Activated T-cell treated with anti-CD3 and anti-CD28 coated beads, Interleukin-2, amount 50 U/mL, for 4 hours (primary cell): ENCODE results near the gene PIP4K2C. TPM values are rescaled to one million over a fixed set of nuclear protein-coding genes. Genes with fewer than 3 reads are reported as not detected.

Source experiments
- ATAC-seq, 2 donors: fragments of 200-7000 bp; cut with Tn5 transposase; one replicate each; pipeline ENCODE4 v1.10.0; 2021
- DNase-seq: peaks from one replicate; pipeline ENCODE4 v3.0.0-alpha.2; 2020
- H3K27me3 Mint-ChIP-seq: one replicate; pipeline ENCODE4 v1.8.0; 2021; ENCODE audit warnings: low read depth, mixed read lengths
- H3K36me3 Mint-ChIP-seq: one replicate; pipeline ENCODE4 v1.8.0; 2022; ENCODE audit warnings: mixed read lengths; ENCODE audit not compliant: insufficient read depth
- H3K4me1 Mint-ChIP-seq: one replicate; pipeline ENCODE4 v1.8.0; 2021; ENCODE audit warnings: low read depth, mixed read lengths
- H3K4me3 Mint-ChIP-seq: one replicate; pipeline ENCODE4 v1.8.0; 2021; ENCODE audit warnings: mild to moderate bottlenecking, moderate library complexity, mixed read lengths
- H3K9me3 Mint-ChIP-seq: one replicate; pipeline ENCODE4 v1.8.0; 2021; ENCODE audit warnings: mixed read lengths
- total RNA-seq, 3 donors: library from RNA; stranded (reverse); gene quantifications; one replicate each; pipeline ENCODE4 v1.2.1, GENCODE V29; 2021

Gene PIP4K2C
- total RNA-seq, 3 donors from 2014 or later = 28.6 to 32.0 (median 29.1) TPM

GRCh38 chr12:57604992-57605810 is 14.2 kb downstream of the PIP4K2C start:
- Mint-ChIP-seq H3K4me1 (peaks cover 25% of the 10 kb centered on the region), H3K4me3 (peak overlapping the region; percentile 79), H3K27me3 (no peaks in the 10 kb centered on the region), H3K9me3 (no peaks in the 10 kb centered on the region), H3K36me3 (peaks cover 17% of the 10 kb centered on the region)
- ATAC-seq = peak; percentile 51 to 55
- DNase-seq = no peak

GRCh38 chr12:57605811-57606311 is 14.9 kb downstream of the PIP4K2C start:
- H3K27me3 Mint-ChIP-seq = peaks cover 2% of the 10 kb centered on the region
- H3K9me3 Mint-ChIP-seq = no peaks in the 10 kb centered on the region
- DNase-seq (no peak), ATAC-seq (no peak)
- peaks cover 29% of the 10 kb centered on the region for H3K4me1 Mint-ChIP-seq
- peaks cover 14% of the 10 kb centered on the region for H3K36me3 Mint-ChIP-seq
- H3K4me3 Mint-ChIP-seq = peak overlapping the region; percentile 79

- ATAC-seq (no peak), DNase-seq (no peak)
- peaks cover 29% of the 10 kb centered on the region for H3K4me1 Mint-ChIP-seq
- peaks cover 2% of the 10 kb centered on the region for H3K27me3 Mint-ChIP-seq
- H3K36me3 Mint-ChIP-seq = peaks cover 11% of the 10 kb centered on the region
- no peaks in the 10 kb centered on the region for H3K9me3 Mint-ChIP-seq
- H3K4me3 Mint-ChIP-seq = peak overlapping the region; percentile 12
Observed at GRCh38 chr12:57606399-57606798, 15.4 kb downstream of the PIP4K2C start.

GRCh38 chr12:57606821-57607220 is 15.8 kb downstream of the PIP4K2C start:
- DNase-seq (no peak), ATAC-seq (no peak)
- Mint-ChIP-seq H3K9me3 (no peaks in the 10 kb centered on the region), H3K4me3 (no peak overlapping the region), H3K4me1 (peaks cover 29% of the 10 kb centered on the region), H3K27me3 (peaks cover 2% of the 10 kb centered on the region), H3K36me3 (peaks cover 7% of the 10 kb centered on the region)

GRCh38 chr12:57607958-57608663 is 17.1 kb downstream of the PIP4K2C start:
- Mint-ChIP-seq H3K36me3 (peaks cover under 1% of the 10 kb centered on the region), H3K9me3 (no peaks in the 10 kb centered on the region), H3K4me3 (no peak overlapping the region), H3K27me3 (peaks cover 7% of the 10 kb centered on the region), H3K4me1 (peaks cover 27% of the 10 kb centered on the region)
- DNase-seq (no peak), ATAC-seq (no peak)

- no peaks in the 10 kb centered on the region for H3K9me3 Mint-ChIP-seq
- no peak for ATAC-seq
- no peaks in the 10 kb centered on the region for H3K36me3 Mint-ChIP-seq
- peaks cover 19% of the 10 kb centered on the region for H3K4me1 Mint-ChIP-seq
- peaks cover 12% of the 10 kb centered on the region for H3K27me3 Mint-ChIP-seq
- DNase-seq = no peak
- no peak overlapping the region for H3K4me3 Mint-ChIP-seq
Observed at GRCh38 chr12:57609101-57609780, 18.2 kb downstream of the PIP4K2C start.

GRCh38 chr12:57609781-57610553 is 19.0 kb downstream of the PIP4K2C start:
- peaks cover 17% of the 10 kb centered on the region for H3K4me1 Mint-ChIP-seq
- DNase-seq (no peak), ATAC-seq (no peak)
- no peaks in the 10 kb centered on the region for H3K36me3 Mint-ChIP-seq
- H3K27me3 Mint-ChIP-seq = peaks cover 13% of the 10 kb centered on the region
- no peaks in the 10 kb centered on the region for H3K9me3 Mint-ChIP-seq
- H3K4me3 Mint-ChIP-seq = peak overlapping the region; percentile 68

- ATAC-seq (peak in 1 of 2 donors; percentile 28), DNase-seq (no peak)
- Mint-ChIP-seq H3K27me3 (peaks cover 13% of the 10 kb centered on the region), H3K36me3 (no peaks in the 10 kb centered on the region), H3K9me3 (no peaks in the 10 kb centered on the region), H3K4me3 (peak overlapping the region; percentile 68), H3K4me1 (peaks cover 12% of the 10 kb centered on the region)
Observed at GRCh38 chr12:57610554-57611107, 19.6 kb downstream of the PIP4K2C start.

- Mint-ChIP-seq H3K4me1 (peaks cover 9% of the 10 kb centered on the region), H3K27me3 (peaks cover 17% of the 10 kb centered on the region), H3K36me3 (no peaks in the 10 kb centered on the region)
Observed at GRCh38 chr12:57611108-57611826, 20.3 kb downstream of the PIP4K2C start, which contains the start of gene ARHGEF25. Gene ARHGEF25 (plus strand): TSS chr12:57611435. CDS start chr12:57611895, 460 bp downstream.

GRCh38 chr12:57611827-57612710 is 21.1 kb downstream of the PIP4K2C start:
- Mint-ChIP-seq H3K4me3 (peak overlapping the region; percentile 69), H3K4me1 (peaks cover 9% of the 10 kb centered on the region), H3K27me3 (peaks cover 21% of the 10 kb centered on the region), H3K36me3 (no peaks in the 10 kb centered on the region), H3K9me3 (no peaks in the 10 kb centered on the region)
- no peak for ATAC-seq
- no peak for DNase-seq

More at GRCh38 chr12:57611108-57611826, 20.3 kb downstream of the PIP4K2C start, which contains the start of gene ARHGEF25:
- Mint-ChIP-seq H3K4me3 (peak within 1 kb of the TSS; percentile 69), H3K9me3 (no peaks in the 10 kb centered on the region)
- DNase-seq (peak; percentile 49), ATAC-seq (peak; percentile 81 to 87)

- ATAC-seq (no peak), DNase-seq (no peak)
- Mint-ChIP-seq H3K27me3 (peaks cover 29% of the 10 kb centered on the region), H3K4me3 (peak overlapping the region; percentile 69), H3K4me1 (peaks cover 9% of the 10 kb centered on the region), H3K9me3 (no peaks in the 10 kb centered on the region), H3K36me3 (no peaks in the 10 kb centered on the region)
Observed at GRCh38 chr12:57612711-57613426, 21.9 kb downstream of the PIP4K2C start.
